ENCODE results near the gene HRH3. TPM values are rescaled to one million over a fixed set of nuclear protein-coding genes. Genes with fewer than 3 reads are reported as not detected.

HRH3 gene
- total RNA-seq, 4 donors from 2014 or later = not detected

DNA sequence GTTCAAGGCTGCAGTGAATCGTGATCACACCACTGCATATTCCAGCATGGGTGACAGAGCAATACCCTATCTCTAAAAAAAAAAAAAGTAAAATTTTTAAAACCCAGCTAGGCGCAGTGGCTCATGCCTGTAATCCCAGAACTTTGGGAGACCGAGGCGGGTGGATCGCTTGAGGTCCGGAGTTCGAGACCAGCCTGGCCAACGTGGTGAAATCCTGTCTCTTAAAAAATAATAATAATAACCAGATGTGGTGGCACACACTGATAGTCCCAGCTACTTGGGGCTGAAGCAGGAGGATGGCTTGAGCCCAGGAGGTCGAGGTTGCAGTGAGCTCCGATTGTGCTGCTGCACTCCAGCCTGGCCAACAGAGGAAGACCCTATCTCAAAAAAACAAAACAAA is 23.8 kb downstream of the HRH3 start:
- H3K36me3 ChIP-seq = peaks cover 63% of the 10 kb centered on the region
- WGBS = 87% methylated on average over 10 of the region's 10 CpGs

DNA sequence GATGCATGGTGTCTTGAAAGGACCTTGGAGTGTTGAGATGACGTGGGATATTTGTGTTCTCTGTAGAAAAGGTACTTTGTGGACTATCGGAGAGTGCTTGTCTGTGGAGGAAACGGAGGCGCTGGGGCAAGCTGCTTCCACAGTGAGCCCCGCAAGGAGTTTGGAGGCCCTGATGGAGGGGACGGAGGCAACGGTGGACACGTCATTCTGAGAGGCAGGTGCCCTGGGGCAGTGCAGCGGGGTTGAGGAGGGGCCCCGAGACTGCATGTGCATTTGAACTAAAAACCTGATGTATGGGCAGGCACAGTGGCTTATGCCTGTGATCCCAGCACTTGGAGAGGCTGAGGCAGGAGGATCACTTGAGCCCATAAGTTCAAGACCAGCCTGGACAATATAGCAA is 24.3 kb downstream of the HRH3 start:
- H3K9me3 ChIP-seq = no peaks in the 10 kb centered on the region
- no peaks in the 10 kb centered on the region for H3K27me3 ChIP-seq
- no peak overlapping the region for H3K27ac ChIP-seq
- no peak for TF ChIP-seq POLR2A (IDR thresholded peaks at IDR 0.05)
- TF ChIP-seq POLR2AphosphoS5 (IDR thresholded peaks at IDR 0.05) = no peak
- no peak for TF ChIP-seq EP300 (IDR thresholded peaks at IDR 0.05)
- TF ChIP-seq, protein P1, sequence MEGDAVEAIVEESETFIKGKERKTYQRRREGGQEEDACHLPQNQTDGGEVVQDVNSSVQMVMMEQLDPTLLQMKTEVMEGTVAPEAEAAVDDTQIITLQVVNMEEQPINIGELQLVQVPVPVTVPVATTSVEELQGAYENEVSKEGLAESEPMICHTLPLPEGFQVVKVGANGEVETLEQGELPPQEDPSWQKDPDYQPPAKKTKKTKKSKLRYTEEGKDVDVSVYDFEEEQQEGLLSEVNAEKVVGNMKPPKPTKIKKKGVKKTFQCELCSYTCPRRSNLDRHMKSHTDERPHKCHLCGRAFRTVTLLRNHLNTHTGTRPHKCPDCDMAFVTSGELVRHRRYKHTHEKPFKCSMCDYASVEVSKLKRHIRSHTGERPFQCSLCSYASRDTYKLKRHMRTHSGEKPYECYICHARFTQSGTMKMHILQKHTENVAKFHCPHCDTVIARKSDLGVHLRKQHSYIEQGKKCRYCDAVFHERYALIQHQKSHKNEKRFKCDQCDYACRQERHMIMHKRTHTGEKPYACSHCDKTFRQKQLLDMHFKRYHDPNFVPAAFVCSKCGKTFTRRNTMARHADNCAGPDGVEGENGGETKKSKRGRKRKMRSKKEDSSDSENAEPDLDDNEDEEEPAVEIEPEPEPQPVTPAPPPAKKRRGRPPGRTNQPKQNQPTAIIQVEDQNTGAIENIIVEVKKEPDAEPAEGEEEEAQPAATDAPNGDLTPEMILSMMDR (IDR thresholded peaks at IDR 0.05) = no peak
- 92% methylated on average over 10 of the region's 10 CpGs for WGBS
- DNase-seq (ENCODE audit: low spot score in 2 of 2) = no peak
- H3K4me1 ChIP-seq = no peaks in the 10 kb centered on the region
- peaks cover 58% of the 10 kb centered on the region for H3K36me3 ChIP-seq
- H3K4me3 ChIP-seq = no peak overlapping the region

More for the DNA sequence above, 23.8 kb downstream of the HRH3 start:
- H3K4me1 ChIP-seq = no peaks in the 10 kb centered on the region
- H3K4me3 ChIP-seq = no peak overlapping the region
- no peak overlapping the region for H3K27ac ChIP-seq
- DNase-seq (ENCODE audit: low spot score in 2 of 2) = no peak
- no peaks in the 10 kb centered on the region for H3K27me3 ChIP-seq
- H3K9me3 ChIP-seq = no peaks in the 10 kb centered on the region
- TF ChIP-seq, protein P1 (IDR thresholded peaks at IDR 0.05) = no peak
- no peak for TF ChIP-seq POLR2A (IDR thresholded peaks at IDR 0.05)
- no peak for TF ChIP-seq EP300 (IDR thresholded peaks at IDR 0.05)
- TF ChIP-seq POLR2AphosphoS5 (IDR thresholded peaks at IDR 0.05) = no peak

DNA sequence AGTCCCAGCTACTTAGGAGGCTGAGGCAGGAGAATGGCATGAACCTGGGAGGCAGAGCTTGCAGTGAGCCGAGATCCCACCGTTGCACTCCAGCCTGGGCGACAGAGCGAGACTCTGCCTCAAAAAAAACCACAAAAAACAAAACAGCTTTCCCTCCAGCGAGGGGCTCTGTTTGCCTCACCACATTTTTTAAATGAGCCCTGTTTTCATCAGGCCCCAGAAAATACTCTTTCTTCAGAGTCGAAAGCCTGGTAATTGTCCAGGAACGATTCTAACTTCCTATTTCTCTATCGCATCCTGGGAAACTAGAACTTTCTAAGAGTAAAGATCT is 25.0 kb downstream of the HRH3 start:
- no peak for DNase-seq (ENCODE audit: low spot score in 2 of 2)
- WGBS = 89% methylated on average over 8 of the region's 8 CpGs
- H3K27ac ChIP-seq = no peak overlapping the region
- H3K36me3 ChIP-seq = peaks cover 51% of the 10 kb centered on the region
- H3K4me3 ChIP-seq = no peak overlapping the region
- TF ChIP-seq, protein P1 (IDR thresholded peaks at IDR 0.05) = no peak
- no peak for TF ChIP-seq POLR2AphosphoS5 (IDR thresholded peaks at IDR 0.05)
- no peak for TF ChIP-seq EP300 (IDR thresholded peaks at IDR 0.05)
- no peak for TF ChIP-seq POLR2A (IDR thresholded peaks at IDR 0.05)
- H3K4me1 ChIP-seq = no peaks in the 10 kb centered on the region
- no peaks in the 10 kb centered on the region for H3K27me3 ChIP-seq
- no peaks in the 10 kb centered on the region for H3K9me3 ChIP-seq

DNA sequence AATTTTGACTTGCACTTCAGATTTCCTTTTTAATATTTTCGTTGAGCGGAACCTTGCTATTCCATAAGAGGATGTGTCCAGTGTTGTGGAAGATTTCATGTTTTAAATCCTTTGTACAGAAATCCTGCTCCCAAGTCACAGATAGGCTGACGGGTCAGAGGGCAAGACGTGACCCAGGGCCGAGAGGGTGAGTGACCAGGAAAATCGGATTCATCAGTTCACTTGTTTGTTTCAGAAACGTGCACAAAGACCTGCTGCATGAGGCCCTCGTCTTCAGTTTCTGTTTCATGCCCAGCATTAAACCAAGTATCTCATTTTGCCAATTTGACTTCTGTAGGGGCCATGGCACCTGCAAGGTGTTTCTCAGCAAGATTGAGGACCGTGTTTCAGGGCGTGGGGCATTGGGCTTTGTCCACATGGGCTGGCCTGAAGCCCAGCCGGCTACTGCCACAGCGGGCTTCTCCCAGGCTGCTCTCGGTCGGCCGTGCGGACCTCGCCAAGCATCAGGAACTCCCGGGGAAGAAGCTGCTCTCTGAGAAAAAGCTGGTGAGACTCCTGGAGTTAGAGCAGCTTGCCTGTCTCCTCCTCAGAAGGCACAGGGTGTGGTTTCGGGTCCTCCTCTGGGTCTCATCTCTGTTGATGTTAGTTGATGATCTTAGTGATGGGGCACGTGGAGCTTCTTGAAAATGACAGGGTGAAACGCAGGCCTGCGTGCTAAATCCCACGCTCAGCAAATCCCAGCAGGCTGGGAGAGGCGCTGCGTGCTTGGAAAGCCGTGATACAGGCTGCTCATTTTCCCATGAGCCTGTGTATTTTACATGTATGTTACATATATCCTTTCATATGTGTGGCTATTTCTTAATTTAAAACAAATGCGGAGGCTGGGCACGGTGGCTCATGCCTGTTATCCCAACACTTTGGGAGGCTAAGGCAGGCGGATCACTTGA is 26.7 kb downstream of the HRH3 start:
- no peak for DNase-seq (ENCODE audit: low spot score in 2 of 2)
- Histone ChIP-seq H3K4me3 (no peak overlapping the region), H3K27me3 (no peaks in the 10 kb centered on the region), H3K27ac (no peak overlapping the region), H3K4me1 (no peaks in the 10 kb centered on the region), H3K9me3 (no peaks in the 10 kb centered on the region), H3K36me3 (peaks cover 42% of the 10 kb centered on the region)
- TF ChIP-seq, protein P1 (IDR thresholded peaks at IDR 0.05) = no peak
- TF ChIP-seq POLR2A (IDR thresholded peaks at IDR 0.05) = no peak
- TF ChIP-seq POLR2AphosphoS5 (IDR thresholded peaks at IDR 0.05) = no peak
- TF ChIP-seq EP300 (IDR thresholded peaks at IDR 0.05) = no peak
- 93% methylated on average over 29 of the region's 29 CpGs for WGBS

DNA sequence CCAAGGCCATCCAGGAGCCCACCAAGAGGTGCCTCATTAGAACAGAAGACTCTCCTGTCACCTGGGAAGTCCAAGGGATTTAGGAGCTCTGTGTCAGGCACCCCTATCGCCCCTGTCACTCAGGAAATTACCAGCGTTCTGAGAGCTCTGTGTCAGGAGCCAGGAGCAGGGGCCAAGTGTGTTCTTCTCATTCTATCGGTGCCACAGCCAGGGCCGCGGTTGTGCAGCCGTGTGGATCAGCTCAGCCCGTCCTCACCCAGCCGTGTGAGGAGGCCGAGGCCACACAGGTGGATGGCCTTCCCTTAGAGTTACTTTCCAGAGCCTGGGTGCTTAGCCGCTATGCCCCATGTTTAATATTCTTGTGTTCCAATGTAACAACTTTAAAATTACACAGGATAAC is 27.4 kb downstream of the HRH3 start:
- no peak for DNase-seq (ENCODE audit: low spot score in 2 of 2)
- H3K36me3 ChIP-seq = peaks cover 35% of the 10 kb centered on the region

More for the DNA sequence above, 27.4 kb downstream of the HRH3 start:
- H3K4me3 ChIP-seq = no peak overlapping the region
- no peaks in the 10 kb centered on the region for H3K27me3 ChIP-seq
- no peaks in the 10 kb centered on the region for H3K9me3 ChIP-seq
- 93% methylated on average over 3 of the region's 10 CpGs for WGBS
- no peak overlapping the region for H3K27ac ChIP-seq
- no peak for TF ChIP-seq EP300 (IDR thresholded peaks at IDR 0.05)
- TF ChIP-seq, protein P1 (IDR thresholded peaks at IDR 0.05) = no peak
- TF ChIP-seq POLR2A (IDR thresholded peaks at IDR 0.05) = no peak
- no peak for TF ChIP-seq POLR2AphosphoS5 (IDR thresholded peaks at IDR 0.05)
- peaks cover 2% of the 10 kb centered on the region for H3K4me1 ChIP-seq

All from suprapubic skin (tissue), 4 donors.